ENCODE data around the gene BUB1.

GRCh38 chr2:110664135-110664534, 13.7 kb downstream of the BUB1 start:
- TF ChIP-seq CTCF (IDR thresholded peaks at IDR 0.05) (no peak), POLR2A (IDR thresholded peaks at IDR 0.05) (no peak)
